Osteocyte (in vitro differentiated cells): ENCODE measurements around the gene ZSWIM9. TPM values are rescaled to one million over a fixed set of nuclear protein-coding genes. Genes with fewer than 3 reads are reported as not detected.
"Not testable (repeated sequence)": the region's sequence is repeated elsewhere in the genome, so short reads cannot be mapped to it uniquely, and the experiment has no call there.

Source experiments
- DNase-seq: peaks from one replicate; pipeline ENCODE4 v3.0.0; 2021; ENCODE audit warnings: mixed read lengths; ENCODE audit not compliant: unreplicated experiment; ENCODE audit errors: extremely low spot score
- H3K27ac Mint-ChIP-seq: one replicate; pipeline ENCODE4 v1.8.0; 2021; ENCODE audit warnings: mild to moderate bottlenecking, mixed read lengths; ENCODE audit not compliant: unreplicated experiment
- H3K27me3 Mint-ChIP-seq: one replicate; pipeline ENCODE4 v1.8.0; 2021; ENCODE audit warnings: mixed read lengths; ENCODE audit not compliant: unreplicated experiment
- H3K36me3 Mint-ChIP-seq: one replicate; pipeline ENCODE4 v1.8.0; 2021; ENCODE audit warnings: mixed read lengths; ENCODE audit not compliant: unreplicated experiment
- H3K4me1 Mint-ChIP-seq: one replicate; pipeline ENCODE4 v1.8.0; 2021; ENCODE audit warnings: mixed read lengths; ENCODE audit not compliant: unreplicated experiment
- H3K4me3 Mint-ChIP-seq: one replicate; pipeline ENCODE4 v1.8.0; 2021; ENCODE audit warnings: mild to moderate bottlenecking, moderate library complexity, mixed read lengths; ENCODE audit not compliant: unreplicated experiment
- H3K9me3 Mint-ChIP-seq: one replicate; pipeline ENCODE4 v1.8.0; 2021; ENCODE audit warnings: mixed read lengths; ENCODE audit not compliant: unreplicated experiment
- CTCF ChIP-seq: fragments of 200-600 bp; sonication (generic); IDR thresholded peaks from 2 replicates; pipeline ENCODE4 v1.5.0; 2021; ENCODE audit warnings: antibody characterized with exemption, mild to moderate bottlenecking, moderate library complexity
- total RNA-seq: library from RNA; stranded (reverse); gene quantifications from 2 replicates; pipeline ENCODE4 v1.2.1, GENCODE V29; 2021

ZSWIM9 gene
- total RNA-seq, 1 donor from 2014 or later: 6.6 TPM

DNA sequence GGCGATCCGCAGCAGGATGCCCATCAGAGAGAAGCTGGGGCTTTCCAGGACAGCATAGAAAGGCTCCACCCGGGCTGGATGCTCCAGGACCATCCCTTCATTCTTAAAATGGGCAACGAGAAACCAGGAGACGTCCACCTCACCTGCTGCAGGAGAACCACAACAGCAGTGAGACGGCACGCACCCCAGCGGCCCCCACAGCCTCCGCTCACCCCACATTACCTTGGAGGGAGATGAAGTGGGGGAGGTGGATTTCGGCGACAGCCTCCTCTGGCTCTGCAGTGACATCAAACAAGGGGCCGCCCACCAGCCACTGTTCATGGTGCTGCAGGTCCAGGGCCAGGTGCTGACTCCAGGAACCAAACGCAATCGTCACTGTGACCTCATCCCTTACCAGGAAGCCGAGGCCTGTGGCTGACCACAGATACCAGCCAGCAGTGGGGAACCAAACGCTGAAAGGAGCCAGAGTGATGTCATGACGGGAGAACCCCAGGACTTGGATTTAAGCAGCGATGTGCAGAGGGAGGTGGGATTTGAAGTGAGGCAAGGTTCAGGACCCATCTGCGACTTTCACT lies 60.2 kb downstream of the ZSWIM9 start:
- H3K4me3 Mint-ChIP-seq: no peak overlapping the region
- H3K9me3 Mint-ChIP-seq: peaks cover 3% of the 10 kb centered on the region
- no peaks in the 10 kb centered on the region for H3K27me3 Mint-ChIP-seq
- no peak overlapping the region for H3K27ac Mint-ChIP-seq
- DNase-seq: no peak
- no peak for TF ChIP-seq CTCF
- H3K4me1 Mint-ChIP-seq: no peaks in the 10 kb centered on the region
- H3K36me3 Mint-ChIP-seq: peaks cover 36% of the 10 kb centered on the region

GRCh38 chr19:48237057-48237456 lies 66.6 kb downstream of the ZSWIM9 start:
- no peak overlapping the region for H3K27ac Mint-ChIP-seq
- no peaks in the 10 kb centered on the region for H3K9me3 Mint-ChIP-seq
- H3K27me3 Mint-ChIP-seq: no peaks in the 10 kb centered on the region
- no peak for DNase-seq
- no peaks in the 10 kb centered on the region for H3K4me1 Mint-ChIP-seq
- no peak overlapping the region for H3K4me3 Mint-ChIP-seq
- TF ChIP-seq CTCF: no peak
- peaks cover 37% of the 10 kb centered on the region for H3K36me3 Mint-ChIP-seq

GRCh38 chr19:48239120-48239519 lies 68.6 kb downstream of the ZSWIM9 start:
- Mint-ChIP-seq H3K4me3 (no peak overlapping the region), H3K4me1 (no peaks in the 10 kb centered on the region), H3K36me3 (peaks cover 32% of the 10 kb centered on the region), H3K9me3 (no peaks in the 10 kb centered on the region), H3K27me3 (no peaks in the 10 kb centered on the region), H3K27ac (no peak overlapping the region)
- DNase-seq: no peak
- TF ChIP-seq CTCF: no peak

GRCh38 chr19:48239582-48240141 lies 69.2 kb downstream of the ZSWIM9 start:
- Mint-ChIP-seq H3K27ac (no peak overlapping the region), H3K4me1 (peaks cover 3% of the 10 kb centered on the region), H3K4me3 (no peak overlapping the region), H3K27me3 (no peaks in the 10 kb centered on the region), H3K9me3 (no peaks in the 10 kb centered on the region), H3K36me3 (peaks cover 32% of the 10 kb centered on the region)
- no peak for DNase-seq
- no peak for TF ChIP-seq CTCF

DNA sequence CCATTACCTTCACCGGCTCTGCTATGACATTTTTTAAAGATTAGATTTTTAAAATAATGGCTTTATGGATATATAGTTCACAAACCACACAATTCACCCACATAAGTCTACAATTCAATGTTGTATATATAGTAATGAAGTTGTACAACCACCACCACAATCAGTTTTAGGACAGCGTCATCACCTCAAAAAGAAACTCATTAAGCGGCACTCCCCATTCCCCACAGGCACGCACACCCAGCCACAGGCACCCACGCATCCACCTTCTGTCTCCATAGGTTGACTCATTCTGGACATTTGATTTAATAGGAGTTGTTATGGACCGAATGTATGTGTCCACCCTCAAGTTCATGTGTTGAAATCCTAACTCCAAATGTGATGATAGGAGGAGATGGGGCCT lies 71.3 kb downstream of the ZSWIM9 start:
- H3K36me3 Mint-ChIP-seq: peaks cover 36% of the 10 kb centered on the region
- DNase-seq, H3K27me3 Mint-ChIP-seq, H3K4me1 Mint-ChIP-seq, H3K27ac Mint-ChIP-seq, H3K9me3 Mint-ChIP-seq, H3K4me3 Mint-ChIP-seq: not testable (repeated sequence)
